OCI-LY3 (cell line): ENCODE data around the gene SOCS1.

Experiments
- H2AFZ ChIP-seq: fragments of 200-600, 300-600 bp; shearing (Covaris generic); 2 replicates; pipeline ENCODE4 v1.6.0; 2014; ENCODE audit warnings: antibody characterized with exemption, low read depth, low read length
- H3K27ac ChIP-seq: fragments of 200-600, 300-600 bp; sonication (generic); 2 replicates; pipeline ENCODE4 v1.5.1; 2014; ENCODE audit warnings: mild to moderate bottlenecking, low read length, moderate library complexity, mixed read lengths
- H3K27me3 ChIP-seq: fragments of 200-600, 300-600 bp; sonication (generic); 2 replicates; pipeline ENCODE4 v1.6.1; 2014; ENCODE audit warnings: low read depth, low read length, mixed read lengths
- H3K36me3 ChIP-seq: fragments of 200-600, 300-600 bp; sonication (generic); replicated peaks from 2 replicates; pipeline ENCODE3; 2014; ENCODE audit warnings: low read depth, low read length, mixed read lengths
- H3K4me1 ChIP-seq: fragments of 300-600, 200-600 bp; sonication (generic); 2 replicates; pipeline ENCODE4 v1.6.1; 2014; ENCODE audit warnings: low read length, mixed read lengths
- H3K4me2 ChIP-seq: fragments of 200-600, 300-600 bp; sonication (generic); 2 replicates; pipeline ENCODE4 v1.6.1; 2014; ENCODE audit warnings: low read length, mixed read lengths
- H3K4me3 ChIP-seq: fragments of 300-600, 200-600 bp; sonication (generic); 2 replicates; pipeline ENCODE4 v1.5.1; 2014; ENCODE audit warnings: antibody characterized with exemption, mild to moderate bottlenecking, low read length, moderate library complexity
- H3K79me2 ChIP-seq: fragments of 300-600, 200-600 bp; shearing (Covaris generic); 2 replicates; pipeline ENCODE4 v1.6.1; 2014; ENCODE audit warnings: mild to moderate bottlenecking, low read length, mixed read lengths
- H3K9ac ChIP-seq: fragments of 300-600, 200-600 bp; shearing (Covaris generic); 2 replicates; pipeline ENCODE4 v1.6.0; 2014; ENCODE audit warnings: mild to moderate bottlenecking, low read length, moderate library complexity
- H3K9me3 ChIP-seq: fragments of 200-600, 300-600 bp; shearing (Covaris generic); 2 replicates; pipeline ENCODE4 v1.6.1; 2014; ENCODE audit warnings: low read length, mixed read lengths; ENCODE audit not compliant: insufficient read depth
- H4K20me1 ChIP-seq: fragments of 200-600, 300-600 bp; sonication (generic); 2 replicates; pipeline ENCODE4 v1.6.1; 2016; ENCODE audit warnings: low read length, mixed read lengths; ENCODE audit not compliant: insufficient read depth
- EZH2phosphoT487 ChIP-seq: fragments of 200-600 bp; shearing (Covaris generic); IDR thresholded peaks from 2 replicates; pipeline ENCODE4 v1.6.1; 2018; ENCODE audit warnings: antibody characterized with exemption, mixed run types, low read depth
- TF ChIP-seq, protein P1 (sequence below): fragments of 200-600, 300-600 bp; sonication (generic); IDR thresholded peaks from 2 replicates; pipeline ENCODE4 v1.5.1; 2014; ENCODE audit warnings: antibody characterized with exemption, low read length, low read depth

The SOCS1 gene

DNA sequence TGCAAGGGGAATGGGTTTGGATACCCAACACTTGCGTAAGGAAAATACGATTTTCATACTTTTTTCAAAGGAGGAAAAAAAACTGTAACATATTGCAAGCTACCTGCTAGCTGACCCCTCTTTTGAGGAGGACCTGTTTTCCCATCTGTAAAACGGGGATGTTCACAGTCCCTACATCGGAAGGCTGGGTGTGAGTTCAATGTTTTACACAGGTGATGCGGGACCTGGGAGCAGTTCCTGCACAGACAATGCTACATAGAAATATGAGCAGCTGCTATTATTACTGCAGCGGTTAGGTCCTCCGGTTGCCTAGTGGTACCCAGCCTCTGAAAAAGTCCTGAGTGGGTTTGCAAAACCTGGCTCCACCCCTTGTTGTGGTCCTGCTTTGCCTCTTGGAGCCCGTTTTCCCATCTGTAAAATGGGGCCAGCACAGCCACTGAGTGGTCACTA, 3.5 kb downstream of the SOCS1 start:
- TF ChIP-seq, protein P1, sequence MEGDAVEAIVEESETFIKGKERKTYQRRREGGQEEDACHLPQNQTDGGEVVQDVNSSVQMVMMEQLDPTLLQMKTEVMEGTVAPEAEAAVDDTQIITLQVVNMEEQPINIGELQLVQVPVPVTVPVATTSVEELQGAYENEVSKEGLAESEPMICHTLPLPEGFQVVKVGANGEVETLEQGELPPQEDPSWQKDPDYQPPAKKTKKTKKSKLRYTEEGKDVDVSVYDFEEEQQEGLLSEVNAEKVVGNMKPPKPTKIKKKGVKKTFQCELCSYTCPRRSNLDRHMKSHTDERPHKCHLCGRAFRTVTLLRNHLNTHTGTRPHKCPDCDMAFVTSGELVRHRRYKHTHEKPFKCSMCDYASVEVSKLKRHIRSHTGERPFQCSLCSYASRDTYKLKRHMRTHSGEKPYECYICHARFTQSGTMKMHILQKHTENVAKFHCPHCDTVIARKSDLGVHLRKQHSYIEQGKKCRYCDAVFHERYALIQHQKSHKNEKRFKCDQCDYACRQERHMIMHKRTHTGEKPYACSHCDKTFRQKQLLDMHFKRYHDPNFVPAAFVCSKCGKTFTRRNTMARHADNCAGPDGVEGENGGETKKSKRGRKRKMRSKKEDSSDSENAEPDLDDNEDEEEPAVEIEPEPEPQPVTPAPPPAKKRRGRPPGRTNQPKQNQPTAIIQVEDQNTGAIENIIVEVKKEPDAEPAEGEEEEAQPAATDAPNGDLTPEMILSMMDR = no peak
- TF ChIP-seq EZH2phosphoT487 = no peak
- Histone ChIP-seq H3K4me2 (no peak overlapping the region), H3K79me2 (peaks cover 28% of the 10 kb centered on the region), H3K36me3 (peaks cover 39% of the 10 kb centered on the region), H3K9ac (no peak overlapping the region), H3K4me1 (peaks cover 36% of the 10 kb centered on the region), H3K27me3 (no peaks in the 10 kb centered on the region), H3K9me3 (no peaks in the 10 kb centered on the region), H3K4me3 (no peak overlapping the region), H3K27ac (no peak overlapping the region), H2AFZ (no peak overlapping the region), H4K20me1 (peaks cover 42% of the 10 kb centered on the region)

DNA sequence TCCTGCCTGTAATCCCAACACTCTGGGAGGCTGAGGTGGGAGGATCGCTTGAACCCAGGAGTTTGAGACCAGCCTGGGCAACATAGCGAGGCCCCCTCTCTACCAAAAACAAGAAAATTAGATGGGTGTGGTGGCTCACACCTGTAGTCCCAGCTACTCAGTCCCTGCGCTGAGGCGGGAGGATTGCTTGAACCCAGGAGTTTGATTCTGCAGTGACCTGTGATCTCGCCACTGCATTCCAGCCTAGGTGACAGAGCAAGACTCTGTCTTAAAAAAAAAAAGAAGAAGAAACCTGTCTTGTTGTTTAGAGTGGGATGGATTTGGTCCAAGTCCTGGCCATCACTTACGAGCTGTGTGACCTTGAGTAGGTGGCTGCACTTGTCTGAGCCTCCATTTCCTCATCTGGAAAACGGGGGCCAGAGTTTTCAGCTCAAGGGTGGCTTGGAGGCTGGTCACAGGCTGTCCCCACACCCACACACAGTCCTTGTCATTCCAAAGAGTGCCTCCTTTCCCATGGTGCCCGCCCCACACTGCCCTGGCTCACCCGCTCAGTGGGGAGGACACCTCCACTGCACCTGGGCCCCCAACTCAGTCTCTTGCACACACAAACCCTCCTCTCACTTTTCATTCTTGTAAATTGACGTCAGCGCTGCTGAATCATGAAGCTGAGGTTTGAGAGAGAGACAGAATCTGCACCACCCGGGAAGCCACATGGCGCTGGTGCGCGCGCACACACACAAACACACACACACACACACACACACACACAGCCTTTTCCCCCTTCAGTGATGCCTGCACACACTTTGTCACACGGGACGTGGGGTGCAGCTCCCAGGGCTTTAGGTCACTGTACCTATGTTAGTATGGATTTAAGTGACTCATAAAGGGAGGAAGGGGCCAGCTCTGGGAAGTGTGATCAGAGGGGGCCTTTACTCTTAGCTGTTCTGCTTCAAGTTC, 4.2 kb downstream of the SOCS1 start:
- TF ChIP-seq, protein P1 = no peak
- TF ChIP-seq EZH2phosphoT487 = no peak
- peaks cover 31% of the 10 kb centered on the region for H3K4me1 ChIP-seq
- peaks cover 42% of the 10 kb centered on the region for H4K20me1 ChIP-seq
- no peaks in the 10 kb centered on the region for H3K27me3 ChIP-seq
- peaks cover 28% of the 10 kb centered on the region for H3K79me2 ChIP-seq
- H3K9ac ChIP-seq = no peak overlapping the region
- peaks cover 39% of the 10 kb centered on the region for H3K36me3 ChIP-seq
- no peaks in the 10 kb centered on the region for H3K9me3 ChIP-seq
- H3K4me3 ChIP-seq = no peak overlapping the region
- no peak overlapping the region for H2AFZ ChIP-seq
- H3K27ac ChIP-seq = no peak overlapping the region
- no peak overlapping the region for H3K4me2 ChIP-seq

DNA sequence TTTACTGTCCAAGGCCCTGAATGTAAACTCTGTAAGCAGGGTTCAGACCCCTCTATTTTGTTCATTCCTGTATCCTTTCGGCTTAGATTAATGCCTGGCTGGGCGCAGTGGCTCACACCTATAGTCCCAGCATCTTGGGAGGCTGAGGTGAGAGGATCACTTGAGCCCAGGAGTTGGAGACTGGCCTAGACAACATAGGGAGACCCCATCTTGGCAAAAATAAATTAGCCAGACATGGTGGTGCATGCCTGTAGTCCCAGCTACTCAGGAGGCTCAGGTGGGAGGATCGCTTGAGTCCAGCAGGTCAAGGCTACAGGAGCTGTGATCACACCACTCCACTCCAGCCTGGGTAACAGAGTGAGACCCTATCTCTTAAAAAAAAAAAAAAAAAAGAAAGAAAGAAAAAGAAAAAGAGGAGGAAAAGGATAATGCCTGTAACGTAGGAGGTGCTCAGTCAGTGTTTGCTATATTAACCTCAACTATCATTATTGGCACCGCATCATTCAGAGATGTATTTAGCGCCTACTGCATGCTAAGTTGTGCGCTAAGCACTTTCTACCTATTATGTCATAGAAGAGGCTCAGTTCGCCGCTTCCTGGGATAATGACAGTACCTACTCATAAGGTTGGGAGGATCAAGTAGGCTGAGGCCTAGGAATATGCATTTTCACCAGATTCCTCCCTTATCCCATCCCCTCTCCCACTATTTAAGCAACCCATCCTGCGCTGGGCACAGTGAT, 5.0 kb downstream of the SOCS1 start:
- Histone ChIP-seq H3K4me1 (peaks cover 39% of the 10 kb centered on the region), H4K20me1 (peaks cover 42% of the 10 kb centered on the region), H3K9me3 (no peaks in the 10 kb centered on the region), H3K4me3 (no peak overlapping the region), H2AFZ (no peak overlapping the region), H3K9ac (no peak overlapping the region), H3K27ac (no peak overlapping the region), H3K36me3 (peaks cover 39% of the 10 kb centered on the region), H3K4me2 (no peak overlapping the region), H3K27me3 (no peaks in the 10 kb centered on the region), H3K79me2 (peaks cover 28% of the 10 kb centered on the region)
- TF ChIP-seq, protein P1 = no peak
